Stimulated activated CD4-positive, alpha-beta T cell treated with anti-CD3 and anti-CD28 coated beads, Interleukin-4, amount 100 ng/mL, for 1 hour (primary cell): ENCODE results near the gene NIFK.
A peak's percentile ranks its signal among the peaks of the same experiment; 100 is the strongest.
"Not testable (repeated sequence)": the region's sequence is repeated elsewhere in the genome, so short reads cannot be mapped to it uniquely, and the experiment has no call there.

Experiments used
- DNase-seq: peaks from one replicate; pipeline ENCODE4 v3.0.0-alpha.2; 2020

The NIFK gene

GRCh38 chr2:121736462-121737336, at the start of gene NIFK:
Gene NIFK, minus strand, starts transcription at chr2:121736875. Its CDS starts 25 bp downstream, at chr2:121736850.
- DNase-seq = peak; percentile 100

- no peak for DNase-seq
Observed at GRCh38 chr2:121783180-121783579, 46.5 kb upstream of the NIFK start.

GRCh38 chr2:121778741-121779487, 42.2 kb upstream of the NIFK start:
- DNase-seq = no peak

GRCh38 chr2:121777699-121778058, 41.0 kb upstream of the NIFK start:
- DNase-seq = no peak

GRCh38 chr2:121776885-121777698, 40.4 kb upstream of the NIFK start:
- DNase-seq = no peak

GRCh38 chr2:121776361-121776760, 39.7 kb upstream of the NIFK start:
- no peak for DNase-seq

GRCh38 chr2:121774235-121774634, 37.6 kb upstream of the NIFK start:
- DNase-seq = no peak

- DNase-seq = no peak
Observed at GRCh38 chr2:121771976-121772742, 35.5 kb upstream of the NIFK start.

GRCh38 chr2:121768143-121768755, 31.6 kb upstream of the NIFK start:
- no peak for DNase-seq

- no peak for DNase-seq
Observed at GRCh38 chr2:121766624-121767023, 29.9 kb upstream of the NIFK start.

- DNase-seq = no peak
Observed at GRCh38 chr2:121764681-121765228, 28.1 kb upstream of the NIFK start.

GRCh38 chr2:121755237-121756111, 18.8 kb upstream of the NIFK start, which contains the start of gene TSN:
Gene TSN, plus strand, starts transcription at chr2:121755651. Its CDS starts 129 bp downstream, at chr2:121755780.
- peak; percentile 97 for DNase-seq

GRCh38 chr2:121754851-121755236, 18.2 kb upstream of the NIFK start:
- DNase-seq = no peak

- no peak for DNase-seq
Observed at GRCh38 chr2:121748202-121748601, 11.5 kb upstream of the NIFK start.

- DNase-seq = no peak
Observed at GRCh38 chr2:121746071-121746578, 9.4 kb upstream of the NIFK start.

- DNase-seq = no peak
Observed at GRCh38 chr2:121741450-121741849, 4.8 kb upstream of the NIFK start.

GRCh38 chr2:121740973-121741372, 4.3 kb upstream of the NIFK start:
- no peak for DNase-seq

GRCh38 chr2:121736140-121736461, 574 bp downstream of the NIFK start:
- no peak for DNase-seq

GRCh38 chr2:121735518-121736074, 1.1 kb downstream of the NIFK start:
- DNase-seq = no peak

- DNase-seq = not testable (repeated sequence)
Observed at GRCh38 chr2:121734544-121734943, 2.1 kb downstream of the NIFK start.
